AG04449 (cell line): ENCODE data around the gene TTLL7.

ENCODE experiments used
- CTCF ChIA-PET: fragments of 350-600 bp; formaldehyde crosslinking; extraction: SDS; loops from one replicate; lab custom pipeline; 2021; ENCODE audit warnings: antibody characterized with exemption; lab: Yijun Ruan, JAX
- POLR2A ChIA-PET: fragments of 400-600, 350-600 bp; formaldehyde crosslinking; extraction: SDS; loops from one replicate; lab custom pipeline; 2020; ENCODE audit warnings: antibody characterized with exemption, inconsistent platforms; lab: Yijun Ruan, JAX
- DNase-seq: peaks from one replicate; pipeline ENCODE4 v3.0.0-alpha.2; 2010; ENCODE audit warnings: low read depth, low spot score
- H3K4me3 ChIP-seq: 2 replicates; pipeline ENCODE4 v1.5.1; 2011; ENCODE audit warnings: low read depth, mild to moderate bottlenecking, control low read depth, low read length
- TF ChIP-seq, protein P1 (sequence below): IDR thresholded peaks from one replicate; pipeline ENCODE4 v1.5.1; 2011; ENCODE audit warnings: mild to moderate bottlenecking, moderate library complexity, low read length, control low read depth, inconsistent platforms; ENCODE audit not compliant: insufficient read depth; ENCODE audit errors: missing control alignments

The TTLL7 gene

DNA sequence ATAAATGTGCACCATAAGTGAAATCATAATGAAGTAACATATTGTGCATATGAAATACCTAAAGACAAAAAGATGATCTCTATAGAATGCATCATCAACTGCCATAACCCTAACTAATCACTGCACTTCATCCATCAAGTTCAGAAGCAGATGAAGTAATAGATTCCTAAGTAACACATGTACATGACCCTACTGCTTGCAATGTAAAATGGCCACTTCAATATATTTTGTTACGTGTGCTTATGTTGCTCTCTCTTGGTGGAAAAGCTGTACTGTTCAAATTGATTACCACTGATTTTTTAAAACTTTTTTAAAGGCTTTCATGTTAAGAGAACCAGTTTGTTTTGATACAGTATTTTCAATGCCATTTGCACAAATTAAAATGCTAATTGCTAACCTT is 141.8 kb downstream of the TTLL7 start:
- no peak overlapping the region for H3K4me3 ChIP-seq
- TF ChIP-seq, protein P1, sequence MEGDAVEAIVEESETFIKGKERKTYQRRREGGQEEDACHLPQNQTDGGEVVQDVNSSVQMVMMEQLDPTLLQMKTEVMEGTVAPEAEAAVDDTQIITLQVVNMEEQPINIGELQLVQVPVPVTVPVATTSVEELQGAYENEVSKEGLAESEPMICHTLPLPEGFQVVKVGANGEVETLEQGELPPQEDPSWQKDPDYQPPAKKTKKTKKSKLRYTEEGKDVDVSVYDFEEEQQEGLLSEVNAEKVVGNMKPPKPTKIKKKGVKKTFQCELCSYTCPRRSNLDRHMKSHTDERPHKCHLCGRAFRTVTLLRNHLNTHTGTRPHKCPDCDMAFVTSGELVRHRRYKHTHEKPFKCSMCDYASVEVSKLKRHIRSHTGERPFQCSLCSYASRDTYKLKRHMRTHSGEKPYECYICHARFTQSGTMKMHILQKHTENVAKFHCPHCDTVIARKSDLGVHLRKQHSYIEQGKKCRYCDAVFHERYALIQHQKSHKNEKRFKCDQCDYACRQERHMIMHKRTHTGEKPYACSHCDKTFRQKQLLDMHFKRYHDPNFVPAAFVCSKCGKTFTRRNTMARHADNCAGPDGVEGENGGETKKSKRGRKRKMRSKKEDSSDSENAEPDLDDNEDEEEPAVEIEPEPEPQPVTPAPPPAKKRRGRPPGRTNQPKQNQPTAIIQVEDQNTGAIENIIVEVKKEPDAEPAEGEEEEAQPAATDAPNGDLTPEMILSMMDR = no peak
- ChIA-PET POLR2A (no interaction called here), CTCF (interaction anchor here (1.1 kb wide), 2 partner anchors 8 to 917 kb away, joined by 3 to 4 read pairs; no protein-coding TSS in a partner anchor)
- DNase-seq = no peak

DNA sequence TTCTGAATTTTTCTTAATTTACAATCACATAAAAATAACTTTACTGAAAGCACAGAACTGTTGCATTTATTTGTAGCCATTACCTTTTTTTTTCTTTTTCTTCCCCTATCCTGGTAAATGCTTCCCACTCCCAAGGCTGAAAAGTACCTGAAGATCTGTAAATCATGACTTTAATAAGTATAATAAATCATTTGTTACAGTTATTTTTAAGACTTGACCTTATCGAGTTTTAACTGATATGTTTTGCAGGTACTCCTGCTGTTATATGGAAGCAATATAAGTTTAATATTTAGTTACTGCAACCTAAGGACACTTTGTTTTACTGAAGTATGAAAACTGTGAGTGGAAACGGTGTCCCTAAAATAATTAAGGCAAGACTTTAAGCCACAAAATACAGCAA is 142.6 kb downstream of the TTLL7 start:
- TF ChIP-seq, protein P1 = no peak
- no peak for DNase-seq
- no peak overlapping the region for H3K4me3 ChIP-seq
- CTCF ChIA-PET = no interaction called here
- POLR2A ChIA-PET = no interaction called here

DNA sequence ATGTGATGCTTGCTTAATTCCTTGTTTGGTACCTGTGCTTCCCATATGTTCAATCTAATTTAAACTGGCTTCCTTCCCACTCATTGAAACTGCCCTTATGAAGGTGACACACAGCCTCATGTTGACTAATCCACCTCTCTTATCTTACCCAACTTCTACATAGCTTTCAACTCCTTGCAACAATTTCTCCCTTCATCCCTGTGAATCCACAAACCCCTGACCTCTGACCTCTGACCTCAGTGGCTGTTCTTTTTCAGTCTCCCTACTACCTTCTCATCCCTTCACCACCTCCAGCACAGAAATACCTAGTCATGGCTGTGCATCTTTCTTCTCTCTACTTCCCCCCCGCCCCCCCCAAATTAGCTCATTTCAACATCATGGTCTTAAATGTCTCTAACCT is 144.5 kb downstream of the TTLL7 start:
- ChIA-PET CTCF (no interaction called here), POLR2A (no interaction called here)
- no peak overlapping the region for H3K4me3 ChIP-seq
- DNase-seq = no peak
- TF ChIP-seq, protein P1 = no peak

DNA sequence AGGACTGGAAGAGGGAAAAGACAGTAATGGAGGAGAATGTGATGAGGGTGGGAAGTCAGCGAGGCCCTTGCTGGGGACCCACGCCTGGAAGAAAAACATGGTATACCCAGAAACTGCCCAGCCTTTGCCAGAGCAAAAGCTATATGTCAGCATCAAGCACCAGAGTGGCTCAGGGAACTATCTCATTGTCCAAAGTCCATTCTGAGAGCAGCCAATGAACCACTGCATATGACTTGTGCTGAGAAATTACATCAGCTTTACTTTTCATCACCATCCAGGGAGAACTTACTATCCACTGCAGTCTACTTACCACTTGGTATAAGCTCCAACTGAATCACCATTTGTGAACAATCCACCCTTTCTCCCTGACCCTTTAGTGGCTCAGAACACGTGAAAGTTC is 148.1 kb downstream of the TTLL7 start:
- no peak for DNase-seq
- no peak overlapping the region for H3K4me3 ChIP-seq
- ChIA-PET POLR2A (no interaction called here), CTCF (no interaction called here)
- TF ChIP-seq, protein P1 = no peak

DNA sequence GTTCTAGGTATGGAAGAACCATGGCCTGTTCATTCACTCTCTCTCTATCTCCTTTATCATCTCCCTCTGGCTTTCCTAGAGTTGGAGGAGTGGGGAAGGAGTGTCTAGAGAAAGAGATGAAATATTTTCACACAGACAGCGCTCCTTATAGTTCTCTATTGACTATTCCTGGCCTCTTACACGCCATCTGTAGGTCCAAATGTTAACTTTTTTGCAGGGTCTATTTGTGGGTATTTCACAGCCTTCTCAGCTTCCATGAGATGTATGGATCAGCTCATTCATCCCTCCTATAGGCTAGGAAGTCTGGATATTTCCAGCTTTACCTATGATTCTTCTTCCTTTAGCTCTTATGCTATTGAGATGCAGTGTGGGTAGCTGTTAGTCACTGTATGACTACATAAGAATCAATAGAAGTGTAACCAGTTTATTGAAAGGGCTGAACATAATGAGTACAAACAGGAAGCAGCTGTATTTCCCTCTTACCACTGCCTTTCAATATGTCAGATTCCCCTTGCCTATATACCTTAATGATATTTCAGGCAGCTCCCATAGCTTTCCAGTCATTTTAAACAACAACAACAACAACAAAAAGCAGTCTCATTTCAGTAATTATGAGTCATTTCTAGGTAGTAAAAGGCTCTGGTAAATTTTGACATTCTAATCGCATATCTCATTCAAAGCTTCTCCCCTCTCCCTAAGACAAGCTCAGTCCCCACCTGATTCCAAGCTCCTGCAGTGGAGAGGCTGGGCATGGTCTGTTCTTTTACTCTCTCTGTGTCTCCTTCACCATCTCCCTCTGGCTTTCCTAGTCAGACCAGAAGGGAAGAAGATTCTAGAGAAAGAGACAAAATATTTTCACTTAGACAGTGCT is 149.5 kb downstream of the TTLL7 start:
- no peak overlapping the region for H3K4me3 ChIP-seq
- ChIA-PET POLR2A (no interaction called here), CTCF (interaction anchor here (1.1 kb wide), 1 partner anchor 8 kb away, joined by 4 read pairs; no protein-coding TSS in a partner anchor)
- no peak for DNase-seq
- TF ChIP-seq, protein P1 = no peak

DNA sequence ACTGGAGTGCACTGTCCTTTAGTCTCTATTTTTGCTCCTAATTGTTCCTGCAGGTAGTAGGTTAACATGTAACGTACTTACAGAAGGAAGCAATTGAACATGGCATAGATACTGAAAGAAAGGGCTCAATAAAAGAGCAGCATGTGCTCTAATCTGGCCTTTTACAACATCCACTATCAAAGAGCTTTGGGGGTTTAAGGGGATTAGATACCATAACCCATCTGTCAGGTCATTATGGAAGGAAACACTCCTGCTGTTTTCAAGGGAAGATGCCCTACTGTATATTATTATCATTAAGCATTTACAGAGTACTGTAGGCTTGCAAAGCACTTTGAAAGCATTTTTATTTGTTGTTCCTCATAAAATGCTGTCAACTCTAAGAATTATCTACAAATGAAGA is 152.8 kb downstream of the TTLL7 start:
- no peak overlapping the region for H3K4me3 ChIP-seq
- TF ChIP-seq, protein P1 = no peak
- ChIA-PET POLR2A (no interaction called here), CTCF (no interaction called here)
- DNase-seq = no peak
